SK-N-MC (cell line): ENCODE results near the gene C17orf67.

Experiments used
- EZH2 ChIP-seq: fragments of 200-600 bp; sonication (generic); IDR thresholded peaks from one replicate; pipeline ENCODE4 v1.6.1; 2017; ENCODE audit warnings: antibody characterized with exemption
- POLR2AphosphoS5 ChIP-seq: IDR thresholded peaks from 2 replicates; pipeline ENCODE4 v1.6.1; 2012; ENCODE audit warnings: mild to moderate bottlenecking, low read depth, low read length, borderline replicate concordance

DNA sequence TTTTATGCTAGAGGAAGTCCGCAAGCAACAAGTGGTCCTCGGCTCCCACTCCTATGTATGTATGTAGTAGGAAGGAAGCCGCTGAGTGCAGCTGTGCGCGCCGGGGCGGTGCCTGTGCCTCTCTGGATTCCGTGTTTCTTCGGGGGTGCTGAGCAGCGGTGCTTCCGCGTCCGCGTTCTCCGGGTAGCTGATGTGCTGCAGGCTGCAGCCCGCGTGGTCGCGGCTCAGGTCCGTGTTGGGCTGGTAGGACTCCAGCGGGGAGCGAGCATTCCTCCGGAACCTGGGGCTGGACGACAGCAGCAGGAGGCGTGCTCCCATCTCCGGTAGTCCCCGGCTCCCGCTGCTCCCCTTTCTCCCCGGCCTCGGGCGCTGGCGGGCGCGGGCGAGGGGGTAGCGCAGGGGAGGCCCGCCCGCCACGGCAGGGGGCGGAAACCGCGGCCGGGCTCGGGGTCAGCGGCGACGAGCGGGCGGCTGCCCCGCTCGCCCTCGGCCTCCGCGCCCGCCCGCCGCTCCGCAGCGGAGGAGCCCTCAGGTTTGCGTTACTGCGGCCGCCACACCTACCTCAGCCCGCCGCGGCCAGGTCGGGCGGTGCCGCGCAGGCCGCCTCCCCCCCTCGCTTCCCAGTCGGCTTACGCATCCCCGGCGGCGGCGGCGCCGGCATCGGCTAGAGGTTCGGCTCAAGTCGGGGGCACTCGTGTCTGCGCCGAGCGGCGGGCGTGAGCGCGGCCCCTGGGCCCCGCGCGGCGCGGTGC, 487 bp downstream of the C17orf67 start:
- TF ChIP-seq POLR2AphosphoS5 = no peak
- TF ChIP-seq EZH2 = no peak
